Central memory CD4-positive, alpha-beta T cell (primary cell): ENCODE data around the gene KIRREL3.

Source experiments
- DNase-seq: peaks from one replicate; pipeline ENCODE4 v3.0.0; 2022

KIRREL3 gene

GRCh38 chr11:126732981-126733380 lies 267.6 kb downstream of the KIRREL3 start:
- no peak for DNase-seq

- no peak for DNase-seq
These were observed 268.9 kb downstream of the KIRREL3 start for GRCh38 chr11:126731576-126732142.

GRCh38 chr11:126727381-126727780 lies 273.2 kb downstream of the KIRREL3 start:
- DNase-seq, result no peak

- DNase-seq, result no peak
These were observed 275.0 kb downstream of the KIRREL3 start for GRCh38 chr11:126725521-126725920.

- DNase-seq, result no peak
These were observed 275.5 kb downstream of the KIRREL3 start for GRCh38 chr11:126725043-126725442.

GRCh38 chr11:126723665-126724045 lies 276.9 kb downstream of the KIRREL3 start:
- no peak for DNase-seq

GRCh38 chr11:126722956-126723664 lies 277.5 kb downstream of the KIRREL3 start:
- no peak for DNase-seq

- DNase-seq, result no peak
These were observed 278.4 kb downstream of the KIRREL3 start for GRCh38 chr11:126722006-126722736.

- DNase-seq, result no peak
These were observed 279.9 kb downstream of the KIRREL3 start for GRCh38 chr11:126720539-126721235.

- no peak for DNase-seq
These were observed 280.8 kb downstream of the KIRREL3 start for GRCh38 chr11:126719740-126720139.

- no peak for DNase-seq
These were observed 282.3 kb downstream of the KIRREL3 start for GRCh38 chr11:126718276-126718675.

- peak; percentile 13 for DNase-seq
These were observed 284.0 kb downstream of the KIRREL3 start for GRCh38 chr11:126716456-126717083.

- no peak for DNase-seq
These were observed 286.8 kb downstream of the KIRREL3 start for GRCh38 chr11:126713806-126714205.

GRCh38 chr11:126711977-126712625 lies 288.5 kb downstream of the KIRREL3 start:
- DNase-seq, result no peak

- DNase-seq, result no peak
These were observed 289.7 kb downstream of the KIRREL3 start for GRCh38 chr11:126710804-126711399.

- no peak for DNase-seq
These were observed 293.1 kb downstream of the KIRREL3 start for GRCh38 chr11:126707498-126707897.

GRCh38 chr11:126704096-126704495 lies 296.5 kb downstream of the KIRREL3 start:
- no peak for DNase-seq

- no peak for DNase-seq
These were observed 296.9 kb downstream of the KIRREL3 start for GRCh38 chr11:126703662-126704061.

GRCh38 chr11:126702987-126703386 lies 297.6 kb downstream of the KIRREL3 start:
- DNase-seq, result no peak

- no peak for DNase-seq
These were observed 298.3 kb downstream of the KIRREL3 start for GRCh38 chr11:126702165-126702720.

- no peak for DNase-seq
These were observed 299.1 kb downstream of the KIRREL3 start for GRCh38 chr11:126701520-126701897.
